PFSK-1 (cell line): Measurements from ENCODE around the gene GABPA.

Experiments
- FOXP2 ChIP-seq: optimal IDR thresholded peaks from 2 replicates; pipeline ENCODE3; 2011; ENCODE audit warnings: borderline replicate concordance, control low read depth, inconsistent platforms; ENCODE audit not compliant: insufficient read depth; ENCODE audit errors: extremely low read length, extremely low read depth
- POLR2AphosphoS5 ChIP-seq: IDR thresholded peaks from 2 replicates; pipeline ENCODE4 v1.6.1; 2012; ENCODE audit warnings: low read depth, mild to moderate bottlenecking, control low read depth, low read length, moderate library complexity
- SIN3A ChIP-seq: IDR thresholded peaks from 2 replicates; pipeline ENCODE4 v1.6.1; 2012; ENCODE audit warnings: mild to moderate bottlenecking, low read length, moderate library complexity, borderline replicate concordance; ENCODE audit not compliant: insufficient read depth
- TAF1 ChIP-seq: IDR thresholded peaks from 2 replicates; pipeline ENCODE4 v1.6.1; 2012; ENCODE audit warnings: low read length, control low read depth, borderline replicate concordance; ENCODE audit not compliant: insufficient read depth
- TF ChIP-seq, protein P1 (sequence below), 2 experiments: IDR thresholded peaks; 2 replicates each; pipeline versions ENCODE4 v1.6.1 to v1.8.0; 2011 to 2012; ENCODE audit warnings: low read depth in 2 of 2, low read length in 2 of 2, control low read depth in 1 of 2, inconsistent platforms in 1 of 2, mild to moderate bottlenecking in 1 of 2, moderate library complexity in 1 of 2; ENCODE audit not compliant: insufficient read depth in 1 of 2

GABPA gene

DNA sequence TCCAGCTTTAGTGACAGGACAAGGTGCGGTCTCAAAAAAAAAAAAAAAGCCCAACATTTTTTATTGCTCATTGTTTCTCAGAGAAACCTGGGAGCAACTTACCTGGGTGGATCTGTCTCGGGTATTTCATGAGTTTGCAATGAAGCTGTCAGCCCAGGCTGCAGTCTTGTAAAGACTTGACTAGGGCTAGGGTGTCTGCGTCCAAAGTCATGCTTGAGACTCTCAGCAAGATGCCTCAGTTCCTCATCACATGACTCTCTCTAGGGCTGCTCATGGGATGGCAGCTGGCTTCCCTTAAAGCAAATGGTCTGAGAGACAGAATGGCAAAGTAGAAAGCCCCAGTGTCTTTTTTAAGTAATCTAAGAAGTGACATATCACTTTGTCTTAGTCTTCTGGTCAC, 8.1 kb downstream of the GABPA start:
- TF ChIP-seq FOXP2 (no peak), TAF1 (no peak), POLR2AphosphoS5 (no peak), SIN3A (no peak)
- TF ChIP-seq, protein P1, sequence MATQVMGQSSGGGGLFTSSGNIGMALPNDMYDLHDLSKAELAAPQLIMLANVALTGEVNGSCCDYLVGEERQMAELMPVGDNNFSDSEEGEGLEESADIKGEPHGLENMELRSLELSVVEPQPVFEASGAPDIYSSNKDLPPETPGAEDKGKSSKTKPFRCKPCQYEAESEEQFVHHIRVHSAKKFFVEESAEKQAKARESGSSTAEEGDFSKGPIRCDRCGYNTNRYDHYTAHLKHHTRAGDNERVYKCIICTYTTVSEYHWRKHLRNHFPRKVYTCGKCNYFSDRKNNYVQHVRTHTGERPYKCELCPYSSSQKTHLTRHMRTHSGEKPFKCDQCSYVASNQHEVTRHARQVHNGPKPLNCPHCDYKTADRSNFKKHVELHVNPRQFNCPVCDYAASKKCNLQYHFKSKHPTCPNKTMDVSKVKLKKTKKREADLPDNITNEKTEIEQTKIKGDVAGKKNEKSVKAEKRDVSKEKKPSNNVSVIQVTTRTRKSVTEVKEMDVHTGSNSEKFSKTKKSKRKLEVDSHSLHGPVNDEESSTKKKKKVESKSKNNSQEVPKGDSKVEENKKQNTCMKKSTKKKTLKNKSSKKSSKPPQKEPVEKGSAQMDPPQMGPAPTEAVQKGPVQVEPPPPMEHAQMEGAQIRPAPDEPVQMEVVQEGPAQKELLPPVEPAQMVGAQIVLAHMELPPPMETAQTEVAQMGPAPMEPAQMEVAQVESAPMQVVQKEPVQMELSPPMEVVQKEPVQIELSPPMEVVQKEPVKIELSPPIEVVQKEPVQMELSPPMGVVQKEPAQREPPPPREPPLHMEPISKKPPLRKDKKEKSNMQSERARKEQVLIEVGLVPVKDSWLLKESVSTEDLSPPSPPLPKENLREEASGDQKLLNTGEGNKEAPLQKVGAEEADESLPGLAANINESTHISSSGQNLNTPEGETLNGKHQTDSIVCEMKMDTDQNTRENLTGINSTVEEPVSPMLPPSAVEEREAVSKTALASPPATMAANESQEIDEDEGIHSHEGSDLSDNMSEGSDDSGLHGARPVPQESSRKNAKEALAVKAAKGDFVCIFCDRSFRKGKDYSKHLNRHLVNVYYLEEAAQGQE (IDR thresholded peaks at IDR 0.05; ENCODE audit: insufficient read depth in 1 of 2, low read depth in 2 of 2, low read length in 2 of 2), result no peak

DNA sequence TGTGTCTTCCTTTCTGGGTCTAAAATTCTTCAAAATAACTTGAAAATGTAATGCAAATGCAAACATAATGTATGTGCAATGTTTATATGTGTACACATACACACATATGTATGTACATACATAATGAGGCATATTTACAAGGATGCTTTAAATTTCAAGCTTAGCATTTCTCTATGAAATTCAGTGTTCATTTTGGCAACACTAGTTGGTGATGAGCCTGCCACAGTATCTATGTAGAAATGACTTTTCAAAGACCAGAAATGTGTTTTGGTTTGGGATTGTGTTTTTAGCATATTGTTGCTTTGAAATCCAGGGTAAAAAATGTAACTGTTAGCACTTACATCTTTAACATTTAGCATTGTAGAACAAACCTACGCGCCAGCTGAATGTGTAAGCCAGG, 10.1 kb downstream of the GABPA start:
- TF ChIP-seq POLR2AphosphoS5 (no peak), SIN3A (no peak), FOXP2 (no peak), TAF1 (no peak)
- TF ChIP-seq, protein P1 (IDR thresholded peaks at IDR 0.05; ENCODE audit: insufficient read depth in 1 of 2, low read depth in 2 of 2, low read length in 2 of 2), result no peak

DNA sequence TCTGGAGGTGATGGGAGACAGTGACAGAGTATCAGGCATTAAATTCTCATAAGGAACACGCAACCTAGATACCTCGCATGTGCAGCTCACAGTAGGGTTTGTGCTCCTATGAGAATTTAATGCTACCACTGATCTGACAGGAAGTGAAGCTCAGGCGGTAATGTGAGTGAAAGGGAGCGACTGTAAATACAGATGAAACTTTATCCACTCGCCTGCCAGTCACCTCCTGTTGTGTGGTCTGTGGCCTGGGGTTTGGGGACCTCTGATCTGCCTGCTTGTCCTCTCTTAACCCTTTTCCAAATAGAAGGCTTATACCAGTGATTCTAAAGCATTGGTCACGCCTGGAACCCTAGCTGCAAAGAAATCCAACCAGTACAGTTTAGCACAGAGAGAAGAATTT, 15.3 kb downstream of the GABPA start:
- no peak for TF ChIP-seq POLR2AphosphoS5
- no peak for TF ChIP-seq SIN3A

DNA sequence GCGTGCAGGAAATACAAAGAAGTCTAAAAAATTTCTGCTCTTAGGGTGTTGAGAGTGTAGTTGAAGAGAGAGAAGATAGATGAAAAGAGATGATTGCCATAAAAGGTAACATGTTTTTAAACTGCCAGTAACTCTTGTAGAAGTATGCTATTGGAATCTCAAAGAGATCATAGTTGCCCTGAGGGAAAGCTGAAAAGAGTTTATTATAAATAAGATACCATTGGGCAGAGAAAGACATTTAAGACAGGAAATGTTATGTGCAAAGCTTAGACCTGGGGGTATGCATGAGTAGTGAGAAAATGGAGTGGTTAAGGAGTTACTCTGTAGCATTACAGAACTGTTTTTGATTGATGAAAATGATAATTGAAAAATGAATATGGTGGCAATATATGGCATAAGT, 17.6 kb downstream of the GABPA start:
- TF ChIP-seq SIN3A, result no peak
- TF ChIP-seq FOXP2, result no peak
- no peak for TF ChIP-seq TAF1

DNA sequence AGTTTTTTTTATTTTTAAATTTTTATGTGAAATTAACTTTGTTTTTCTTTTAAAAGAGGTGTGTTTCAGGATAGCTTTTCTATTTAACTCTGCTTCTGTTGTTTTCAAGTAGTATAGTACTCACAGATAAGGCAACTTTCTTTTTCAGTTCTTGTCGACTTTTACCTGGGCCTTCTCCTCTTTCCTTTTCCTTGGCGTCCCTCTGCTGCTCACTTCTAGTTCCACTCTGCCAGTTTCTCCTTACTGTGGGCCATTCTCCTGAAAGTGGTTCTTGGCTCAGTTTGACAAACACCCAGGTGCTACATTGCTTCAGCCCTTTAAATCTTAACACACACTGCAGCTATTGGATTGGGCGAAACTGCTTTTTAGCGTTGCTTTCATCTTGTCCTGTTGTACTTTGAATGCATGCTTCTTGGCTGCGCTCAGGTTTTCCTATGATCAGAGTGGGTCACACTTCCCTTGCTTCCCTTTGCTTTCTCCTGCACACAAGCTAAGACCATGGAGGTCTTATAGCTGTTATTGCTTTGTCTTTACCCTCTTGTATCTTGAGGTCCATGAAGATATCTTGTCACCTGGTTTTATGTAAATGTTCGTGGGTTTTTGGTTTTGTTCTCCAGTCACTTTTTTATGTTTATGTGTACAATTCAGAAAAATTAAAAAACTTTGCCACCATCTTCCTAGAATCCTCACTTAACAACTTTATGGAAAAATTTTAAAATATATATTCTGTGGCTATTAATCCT, 21.6 kb downstream of the GABPA start:
- TF ChIP-seq SIN3A (no peak), FOXP2 (no peak), TAF1 (no peak), POLR2AphosphoS5 (no peak)
- TF ChIP-seq, protein P1 (IDR thresholded peaks at IDR 0.05; ENCODE audit: insufficient read depth in 1 of 2, low read depth in 2 of 2, low read length in 2 of 2), result no peak

DNA sequence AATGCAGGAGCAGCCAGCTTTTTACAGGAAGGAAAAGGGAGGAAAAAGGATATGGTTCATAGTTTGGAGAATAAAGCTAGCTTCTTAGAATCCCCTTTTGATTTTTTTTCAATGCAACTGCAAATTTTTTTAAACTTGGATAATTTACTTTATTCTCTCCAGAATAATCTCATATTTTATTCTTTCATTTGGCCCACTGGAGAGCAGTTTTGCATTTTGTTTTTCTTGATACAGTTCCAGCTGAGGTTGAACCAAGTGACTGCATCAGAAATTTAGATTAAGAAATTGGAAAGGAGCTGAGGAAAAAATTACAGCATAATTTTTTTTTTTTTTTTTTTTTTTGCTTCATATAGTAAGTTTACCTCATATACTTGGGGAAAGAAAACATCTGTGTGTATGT, 22.8 kb downstream of the GABPA start:
- no peak for TF ChIP-seq TAF1
- TF ChIP-seq, protein P1 (IDR thresholded peaks at IDR 0.05; ENCODE audit: insufficient read depth in 1 of 2, low read depth in 2 of 2, low read length in 2 of 2), result no peak
- no peak for TF ChIP-seq FOXP2
- no peak for TF ChIP-seq POLR2AphosphoS5
- TF ChIP-seq SIN3A, result no peak
